HepG2 (cell line): ENCODE results near the gene NTPCR. TPM values are rescaled to one million over a fixed set of nuclear protein-coding genes. Genes with fewer than 3 reads are reported as not detected.

ENCODE experiments used
- ATAC-seq: fragments of 200-7000 bp; cut with Tn5 transposase; 3 replicates; pipeline ENCODE4 v1.9.1; 2020; ENCODE audit warnings: mild to moderate bottlenecking, moderate library complexity
- BruUV-seq: library from RNA; stranded (reverse); fragments of 400-500 nt; replicated peaks from 2 replicates; lab custom pipeline; 2021; lab: Mats Ljungman, UMichigan
- CTCF ChIA-PET: fragments of 300-600 bp; formaldehyde crosslinking; extraction: SDS; loops from one replicate; lab custom pipeline; 2021; ENCODE audit warnings: low total read pairs, inconsistent platforms, low intra/inter-chr PET ratio; lab: Yijun Ruan, JAX
- POLR2A ChIA-PET: fragments of 350-600 bp; sonication (Branson Sonifier 250); formaldehyde crosslinking; loops from one replicate; lab custom pipeline; 2020; ENCODE audit warnings: antibody characterized with exemption, inconsistent platforms; lab: Yijun Ruan, JAX
- DNase-seq: peaks from one replicate; pipeline ENCODE4 v3.0.0-alpha.2; 2015; ENCODE audit warnings: low spot score
- FAIRE-seq: peaks from 3 replicates; lab custom pipeline; 2011; peaks lifted over from hg19 to GRCh38; lab: Jason Lieb, UNC
- H2AFZ ChIP-seq: one replicate; pipeline ENCODE4 v1.6.1; 2011; ENCODE audit warnings: low read length, inconsistent platforms
- H3K27ac ChIP-seq: fragments of 300-600 bp; 3 replicates; pipeline ENCODE4 v1.8.0; 2011; ENCODE audit warnings: mixed run types, mild to moderate bottlenecking, mixed read lengths, low read length, inconsistent platforms; ENCODE audit not compliant: insufficient read depth; ENCODE audit errors: extremely low read length
- H3K27me3 ChIP-seq, 2 experiments: fragments of 200-600 bp in 1 of 2; 2 replicates in 1 of 2; 3 replicates in 1 of 2; pipeline versions ENCODE4 v1.6.0 to v1.8.0; 2011; ENCODE audit warnings: low read length in 2 of 2, mild to moderate bottlenecking in 2 of 2, moderate library complexity in 2 of 2, inconsistent platforms in 1 of 2; ENCODE audit not compliant: insufficient read depth in 2 of 2, control insufficient read depth in 1 of 2
- H3K36me3 ChIP-seq, 2 experiments: fragments of 200-600 bp in 1 of 2; replicated peaks in 1 of 2; 2 replicates in 1 of 2; 3 replicates in 1 of 2; pipeline versions ENCODE4 v1.5.1 to v1.8.0; 2011; ENCODE audit warnings: low read length in 2 of 2, inconsistent platforms in 1 of 2; ENCODE audit not compliant: insufficient read depth in 2 of 2, control insufficient read depth in 1 of 2
- H3K4me1 ChIP-seq: 2 replicates; pipeline ENCODE4 v1.5.1; 2012; ENCODE audit warnings: low read length, inconsistent platforms; ENCODE audit not compliant: insufficient read depth
- H3K4me2 ChIP-seq: 2 replicates; pipeline ENCODE4 v1.6.0; 2011; ENCODE audit warnings: low read depth, low read length, inconsistent platforms
- H3K4me3 ChIP-seq, 3 experiments: fragments of 200-600 bp in 1 of 3; sonication (generic), shearing (Covaris generic) in 1 of 3; replicated peaks in 1 of 3; 2 replicates each; pipeline ENCODE4 v1.5.1; 2011 to 2016; ENCODE audit warnings: low read length in 3 of 3, inconsistent platforms in 2 of 3, low read depth in 2 of 3, mild to moderate bottlenecking in 2 of 3, control low read depth in 1 of 3, mixed read lengths in 1 of 3; ENCODE audit not compliant: insufficient read depth in 1 of 3
- H3K79me2 ChIP-seq: one replicate; pipeline ENCODE4 v1.6.1; 2011; ENCODE audit warnings: low read length, inconsistent platforms; ENCODE audit not compliant: insufficient read depth
- H3K9ac ChIP-seq: 2 replicates; pipeline ENCODE4 v1.6.0; 2011; ENCODE audit warnings: mild to moderate bottlenecking, low read depth, low read length, inconsistent platforms; ENCODE audit not compliant: insufficient read depth
- H3K9me3 ChIP-seq: 2 replicates; pipeline ENCODE4 v1.5.1; 2012; ENCODE audit warnings: mild to moderate bottlenecking, low read length
- H4K20me1 ChIP-seq: 2 replicates; pipeline ENCODE4 v1.6.0; 2011; ENCODE audit warnings: inconsistent platforms, mild to moderate bottlenecking, low read length, moderate library complexity; ENCODE audit not compliant: insufficient read depth
- CTCF ChIP-seq: sonication (generic); formaldehyde crosslinking; IDR thresholded peaks from 2 replicates; pipeline ENCODE4 v1.5.0; 2020; ENCODE audit warnings: mild to moderate bottlenecking, missing genetic modification reagents, moderate library complexity
- HNRNPL ChIP-seq: fragments of 200-400 bp; formaldehyde crosslinking; IDR thresholded peaks from 2 replicates; pipeline ENCODE4 v1.6.1; 2017; ENCODE audit warnings: mild to moderate bottlenecking, low read depth, low read length
- NFKBIZ ChIP-seq: IDR thresholded peaks from 2 replicates; pipeline ENCODE4 v1.6.1; 2018; ENCODE audit warnings: missing genetic modification reagents, missing compliant biosample characterization
- RERE ChIP-seq: IDR thresholded peaks from 2 replicates; pipeline ENCODE4 v1.6.1; 2016; ENCODE audit warnings: low read depth, missing genetic modification reagents, missing compliant biosample characterization
- TRIM22 ChIP-seq: fragments of 450-650 bp; IDR thresholded peaks from 2 replicates; pipeline ENCODE4 v1.6.1; 2017
- ZNF124 ChIP-seq: sonication (generic); formaldehyde crosslinking; IDR thresholded peaks from 2 replicates; pipeline ENCODE4 v1.4.0; 2020; ENCODE audit warnings: missing genetic modification reagents
- ZNF18 ChIP-seq: sonication (generic); formaldehyde crosslinking; IDR thresholded peaks from 2 replicates; pipeline ENCODE4 v1.8.0; 2022; ENCODE audit warnings: mild to moderate bottlenecking, missing genetic modification reagents; ENCODE audit not compliant: insufficient replicate concordance
- ZNF333 ChIP-seq: sonication (generic); formaldehyde crosslinking; IDR thresholded peaks from 2 replicates; pipeline ENCODE4 v1.4.0; 2020; ENCODE audit warnings: mild to moderate bottlenecking, missing genetic modification reagents, borderline replicate concordance
- ZNF362 ChIP-seq: sonication (generic); formaldehyde crosslinking; IDR thresholded peaks from 2 replicates; pipeline ENCODE4 v1.4.0; 2020; ENCODE audit warnings: missing genetic modification reagents, mild to moderate bottlenecking, borderline replicate concordance
- ZNF773 ChIP-seq: sonication (generic); formaldehyde crosslinking; IDR thresholded peaks from 2 replicates; pipeline ENCODE4 v1.4.0; 2020; ENCODE audit warnings: missing genetic modification reagents, borderline replicate concordance
- WGBS: methylation state at CpG from one replicate; pipeline ENCODE4 v1.1.6; 2017; ENCODE audit warnings: low lambda C conversion rate; 5-methylcytosine and 5-hydroxymethylcytosine counted together
- in situ Hi-C: cut with HindIII; loops from 2 replicates; pipeline ENCODE4 v1.10.0; 2017; ENCODE audit warnings: low pct_unique_long_range_greater_than_20kb; ENCODE audit not compliant: extremely low pct_ligation_motif_present
- intact Hi-C: fragments of 100-400 bp; cut with micrococcal nuclease; formaldehyde crosslinking; loops from one replicate; pipeline ENCODE4 v1.10.0; 2022; ENCODE audit not compliant: unreplicated experiment
- polyA plus RNA-seq, 8 experiments: library from polyadenylated mRNA; depleted of rRNA in 3 of 8; stranded (reverse) in 7 of 8; unstranded in 1 of 8; fragments of >200 nt; fragmentation: Illumina TruSeq in 4 of 8; extraction: Trizol in 4 of 8; gene quantifications; 2 replicates each; pipeline versions ENCODE4 v1.2.1 to v1.2.3, GENCODE V29; 2011 to 2016; ENCODE audit warnings: low read depth in 4 of 8, missing spikeins in 1 of 8, mixed read lengths in 1 of 8; ENCODE audit not compliant: insufficient read depth in 1 of 8
- total RNA-seq, 5 experiments: library from RNA; depleted of rRNA; stranded (reverse); fragments of >200 nt; fragmentation: Illumina TruSeq; extraction: Trizol; gene quantifications; 2 replicates each; pipeline ENCODE4 v1.2.3, GENCODE V29; 2016; ENCODE audit warnings: low read depth in 1 of 5

The NTPCR gene
- total and polyA plus RNA-seq, 2 of the 13 experiments (the other 11 are each of a cell fraction or from before 2014, with no cell fraction given), result 11.7 to 47.0 TPM

GRCh38 chr1:232942413-232943294, 7.8 kb upstream of the NTPCR start:
- no peak overlapping the region for H3K27ac ChIP-seq
- intact Hi-C loops, result no loop called here
- peaks cover 0 to 5% of the 10 kb centered on the region in 2 experiments; a peak in 2 of 5 replicates for H3K27me3 ChIP-seq
- POLR2A ChIA-PET, result interaction anchor here (0.6 kb wide), 1 partner anchor 890 kb away, joined by 3 read pairs; no protein-coding TSS in a partner anchor
- H3K4me1 ChIP-seq, result no peaks in the 10 kb centered on the region
- TF ChIP-seq ZNF362 (no peak), TRIM22 (no peak), ZNF333 (CRISPR knock-in tag) (no peak), HNRNPL (no peak), ZNF124 (CRISPR knock-in tag) (no peak), ZNF773 (CRISPR knock-in tag) (no peak), RERE (no peak), ZNF18 (CRISPR knock-in tag) (no peak), NFKBIZ (no peak), CTCF (CRISPR knock-in tag) (no peak)
- TF ChIP-seq, all 625 proteins: peak for 0
- Histone ChIP-seq H3K4me3 (no peak overlapping the region), H3K9me3 (no peaks in the 10 kb centered on the region), H3K79me2 (no peaks in the 10 kb centered on the region), H3K9ac (no peak overlapping the region), H3K36me3 (no peaks in the 10 kb centered on the region), H3K4me2 (no peak overlapping the region), H2AFZ (no peak overlapping the region), H4K20me1 (no peaks in the 10 kb centered on the region)
- DNase-seq, result no peak
- no peak for ATAC-seq
- in situ Hi-C loops, result no loop called here
- FAIRE-seq, result no peak
- WGBS, result 15% methylated on average over 8 of the region's 8 CpGs
- CTCF ChIA-PET, result no interaction called here
- no TSS peak for BruUV-seq
